DMS79 (cell line): ENCODE data around the gene MUC5B.
"Not testable (repeated sequence)": the region's sequence is repeated elsewhere in the genome, so short reads cannot be mapped to it uniquely, and the experiment has no call there.

Experiments used
- DNase-seq: peaks from one replicate; lab custom pipeline; 2025; lab: John Stamatoyannopoulos, UW

MUC5B gene

DNA sequence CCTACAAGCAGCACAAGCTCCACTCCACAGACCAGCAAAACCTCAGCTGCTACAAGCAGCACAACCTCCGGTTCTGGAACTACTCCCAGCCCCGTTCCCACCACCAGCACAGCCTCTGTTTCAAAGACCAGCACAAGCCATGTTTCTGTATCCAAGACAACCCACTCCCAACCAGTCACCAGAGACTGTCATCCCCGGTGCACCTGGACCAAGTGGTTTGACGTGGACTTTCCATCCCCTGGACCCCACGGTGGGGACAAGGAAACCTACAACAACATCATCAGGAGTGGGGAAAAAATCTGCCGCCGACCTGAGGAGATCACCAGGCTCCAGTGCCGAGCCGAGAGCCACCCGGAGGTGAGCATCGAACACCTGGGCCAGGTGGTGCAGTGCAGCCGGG is 33.0 kb upstream of the MUC5B start:
- DNase-seq: not testable (repeated sequence)

DNA sequence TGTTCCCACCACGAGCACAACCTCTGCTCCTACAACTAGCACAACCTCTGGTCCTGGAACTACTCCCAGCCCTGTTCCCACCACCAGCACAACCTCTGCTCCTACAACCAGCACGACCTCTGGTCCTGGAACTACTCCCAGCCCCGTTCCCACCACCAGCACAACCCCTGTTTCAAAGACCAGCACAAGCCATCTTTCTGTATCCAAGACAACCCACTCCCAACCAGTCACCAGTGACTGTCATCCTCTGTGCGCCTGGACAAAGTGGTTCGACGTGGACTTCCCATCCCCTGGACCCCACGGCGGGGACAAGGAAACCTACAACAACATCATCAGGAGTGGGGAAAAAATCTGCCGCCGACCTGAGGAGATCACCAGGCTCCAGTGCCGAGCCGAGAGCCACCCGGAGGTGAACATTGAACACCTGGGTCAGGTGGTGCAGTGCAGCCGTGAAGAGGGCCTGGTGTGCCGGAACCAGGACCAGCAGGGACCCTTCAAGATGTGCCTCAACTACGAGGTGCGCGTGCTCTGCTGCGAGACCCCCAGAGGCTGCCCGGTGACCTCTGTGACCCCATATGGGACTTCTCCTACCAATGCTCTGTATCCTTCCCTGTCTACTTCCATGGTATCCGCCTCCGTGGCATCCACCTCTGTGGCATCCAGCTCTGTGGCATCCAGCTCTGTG is 30.9 kb upstream of the MUC5B start:
- DNase-seq: not testable (repeated sequence)

DNA sequence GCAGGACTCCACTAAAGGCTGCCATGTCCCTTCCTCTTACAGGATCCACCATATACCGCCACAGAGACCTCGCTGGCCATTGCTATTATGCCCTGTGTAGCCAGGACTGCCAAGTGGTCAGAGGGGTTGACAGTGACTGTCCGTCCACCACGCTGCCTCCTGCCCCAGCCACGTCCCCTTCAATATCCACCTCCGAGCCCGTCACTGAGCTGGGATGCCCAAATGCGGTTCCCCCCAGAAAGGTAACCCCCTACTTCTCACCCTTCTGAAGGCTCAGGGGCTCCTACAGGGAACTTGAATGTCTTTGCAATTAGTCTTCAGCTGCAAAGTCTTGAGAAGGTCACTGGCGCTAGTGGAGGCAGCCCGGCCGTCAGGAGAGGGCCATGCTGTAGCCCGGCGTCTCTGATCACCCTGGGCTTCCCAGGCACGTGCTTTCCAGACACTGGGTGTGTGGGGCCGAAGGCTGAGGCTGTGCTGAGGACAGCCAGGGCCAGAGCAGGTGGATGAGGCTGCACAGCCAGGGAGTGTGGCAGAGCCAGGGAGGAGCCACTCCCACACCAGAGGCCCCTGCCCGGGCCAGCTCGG is 30.0 kb upstream of the MUC5B start:
- DNase-seq: no peak

DNA sequence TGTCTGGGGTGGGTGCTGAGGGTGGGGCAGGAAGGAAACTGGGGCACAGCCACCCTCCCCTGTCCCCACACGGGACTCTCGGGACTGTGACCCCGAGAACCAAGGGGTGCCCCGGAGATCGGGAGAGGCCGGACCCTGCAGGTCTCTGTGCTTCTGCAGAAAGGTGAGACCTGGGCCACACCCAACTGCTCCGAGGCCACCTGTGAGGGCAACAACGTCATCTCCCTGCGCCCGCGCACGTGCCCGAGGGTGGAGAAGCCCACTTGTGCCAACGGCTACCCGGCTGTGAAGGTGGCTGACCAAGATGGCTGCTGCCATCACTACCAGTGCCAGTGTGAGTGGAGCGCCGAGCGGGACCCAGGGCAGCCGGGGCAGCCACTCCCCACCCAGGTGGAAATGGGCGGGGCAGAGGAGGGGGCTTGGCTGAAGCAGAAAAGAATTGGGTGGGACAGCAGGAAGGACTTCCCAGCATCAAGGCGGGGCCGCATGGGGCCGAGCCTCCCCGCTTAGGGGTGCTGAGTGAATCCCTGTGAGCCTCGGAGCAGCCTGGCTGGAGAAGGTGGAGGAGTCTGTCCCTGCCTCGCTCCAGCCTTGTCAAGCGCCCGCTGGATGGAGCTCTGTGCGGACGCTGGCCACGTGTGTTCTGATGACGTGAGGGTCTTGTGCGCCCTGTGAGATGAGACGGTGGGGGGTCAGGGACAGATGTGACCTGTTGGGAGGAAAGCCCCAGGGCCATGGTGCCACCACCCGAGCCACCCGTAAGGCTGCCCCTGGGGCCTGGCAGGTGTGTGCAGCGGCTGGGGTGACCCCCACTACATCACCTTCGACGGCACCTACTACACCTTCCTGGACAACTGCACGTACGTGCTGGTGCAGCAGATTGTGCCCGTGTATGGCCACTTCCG is 29.3 kb upstream of the MUC5B start:
- no peak for DNase-seq

DNA sequence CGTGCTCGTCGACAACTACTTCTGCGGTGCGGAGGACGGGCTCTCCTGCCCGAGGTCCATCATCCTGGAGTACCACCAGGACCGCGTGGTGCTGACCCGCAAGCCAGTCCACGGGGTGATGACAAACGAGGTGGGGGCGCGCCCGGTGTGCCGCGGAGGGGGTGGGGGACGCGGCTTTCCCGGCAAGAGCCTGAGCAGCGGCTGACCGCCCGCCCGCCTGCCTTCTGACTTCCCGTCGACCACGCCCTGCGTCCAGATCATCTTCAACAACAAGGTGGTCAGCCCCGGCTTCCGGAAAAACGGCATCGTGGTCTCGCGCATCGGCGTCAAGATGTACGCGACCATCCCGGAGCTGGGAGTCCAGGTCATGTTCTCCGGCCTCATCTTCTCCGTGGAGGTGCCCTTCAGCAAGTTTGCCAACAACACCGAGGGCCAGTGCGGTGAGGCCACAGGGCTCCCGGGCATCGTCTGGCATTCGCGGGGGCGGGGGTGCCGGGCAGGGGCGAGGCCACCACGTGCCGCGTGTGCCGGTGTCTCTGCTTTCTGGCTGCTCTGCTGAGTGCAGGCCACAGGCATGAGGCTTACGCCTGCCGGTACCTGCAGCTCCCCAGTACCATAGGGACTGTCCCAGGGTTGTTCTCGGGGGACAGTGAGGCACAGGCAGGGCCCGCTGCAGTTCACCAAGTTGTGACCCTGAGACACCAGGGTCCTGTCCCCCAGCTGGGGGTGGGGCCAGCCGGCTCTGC is 28.5 kb upstream of the MUC5B start:
- no peak for DNase-seq

DNA sequence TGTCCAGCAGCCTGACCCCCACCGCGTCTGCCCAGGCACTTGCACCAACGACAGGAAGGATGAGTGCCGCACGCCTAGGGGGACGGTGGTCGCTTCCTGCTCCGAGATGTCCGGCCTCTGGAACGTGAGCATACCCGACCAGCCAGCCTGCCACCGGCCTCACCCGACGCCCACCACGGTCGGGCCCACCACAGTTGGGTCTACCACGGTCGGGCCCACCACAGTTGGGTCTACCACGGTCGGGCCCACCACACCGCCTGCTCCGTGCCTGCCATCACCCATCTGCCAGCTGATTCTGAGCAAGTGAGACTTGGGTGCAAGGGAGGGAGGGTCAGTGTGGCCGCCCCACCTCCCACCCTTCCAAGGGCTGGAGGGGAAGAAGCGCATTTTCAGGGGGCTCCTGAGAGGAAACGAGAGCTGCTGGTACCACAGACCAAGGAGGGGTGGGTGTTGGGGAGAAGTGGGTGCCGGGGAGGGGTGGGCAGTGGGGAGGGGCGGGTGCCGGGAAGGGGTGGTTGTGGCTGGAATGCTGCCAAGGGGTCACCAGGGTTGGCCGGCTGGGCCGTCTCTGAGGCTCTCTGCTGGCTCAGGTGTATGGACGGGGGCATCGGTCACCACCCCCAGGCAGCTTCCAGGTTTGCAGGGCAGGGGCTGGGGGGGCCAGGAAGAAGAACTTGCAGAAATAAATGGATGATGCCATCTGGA is 27.7 kb upstream of the MUC5B start:
- DNase-seq: no peak

DNA sequence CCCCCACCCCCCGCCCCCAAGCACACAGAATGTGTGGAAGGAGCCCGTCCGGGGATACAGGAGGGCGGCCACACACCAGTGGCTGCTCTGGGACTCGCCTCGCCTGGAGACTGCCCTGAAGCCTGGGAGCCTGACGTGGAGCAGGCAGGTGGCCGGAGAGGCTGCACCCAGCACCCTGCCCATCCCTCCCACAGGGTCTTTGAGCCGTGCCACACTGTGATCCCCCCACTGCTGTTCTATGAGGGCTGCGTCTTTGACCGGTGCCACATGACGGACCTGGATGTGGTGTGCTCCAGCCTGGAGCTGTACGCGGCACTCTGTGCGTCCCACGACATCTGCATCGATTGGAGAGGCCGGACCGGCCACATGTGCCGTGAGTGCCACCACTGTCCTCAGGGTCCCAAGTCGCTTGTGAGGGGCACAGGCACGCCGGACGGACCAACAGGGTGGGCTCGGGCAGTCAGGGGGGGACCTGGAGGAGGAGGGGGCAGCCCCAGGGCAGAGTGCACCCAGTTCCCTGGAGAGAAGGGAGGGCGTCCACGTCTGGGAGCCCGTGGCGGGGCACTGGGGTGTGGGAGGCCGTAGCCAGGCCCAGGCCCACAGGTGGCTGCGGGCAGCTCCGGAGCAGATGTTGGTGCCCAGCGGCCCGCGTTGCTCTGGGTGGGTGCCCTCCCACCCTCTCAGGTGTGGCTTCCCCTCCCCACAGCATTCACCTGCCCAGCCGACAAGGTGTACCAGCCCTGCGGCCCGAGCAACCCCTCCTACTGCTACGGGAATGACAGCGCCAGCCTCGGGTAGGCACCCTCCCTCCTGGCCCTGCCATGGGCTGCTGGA is 27.0 kb upstream of the MUC5B start:
- no peak for DNase-seq

DNA sequence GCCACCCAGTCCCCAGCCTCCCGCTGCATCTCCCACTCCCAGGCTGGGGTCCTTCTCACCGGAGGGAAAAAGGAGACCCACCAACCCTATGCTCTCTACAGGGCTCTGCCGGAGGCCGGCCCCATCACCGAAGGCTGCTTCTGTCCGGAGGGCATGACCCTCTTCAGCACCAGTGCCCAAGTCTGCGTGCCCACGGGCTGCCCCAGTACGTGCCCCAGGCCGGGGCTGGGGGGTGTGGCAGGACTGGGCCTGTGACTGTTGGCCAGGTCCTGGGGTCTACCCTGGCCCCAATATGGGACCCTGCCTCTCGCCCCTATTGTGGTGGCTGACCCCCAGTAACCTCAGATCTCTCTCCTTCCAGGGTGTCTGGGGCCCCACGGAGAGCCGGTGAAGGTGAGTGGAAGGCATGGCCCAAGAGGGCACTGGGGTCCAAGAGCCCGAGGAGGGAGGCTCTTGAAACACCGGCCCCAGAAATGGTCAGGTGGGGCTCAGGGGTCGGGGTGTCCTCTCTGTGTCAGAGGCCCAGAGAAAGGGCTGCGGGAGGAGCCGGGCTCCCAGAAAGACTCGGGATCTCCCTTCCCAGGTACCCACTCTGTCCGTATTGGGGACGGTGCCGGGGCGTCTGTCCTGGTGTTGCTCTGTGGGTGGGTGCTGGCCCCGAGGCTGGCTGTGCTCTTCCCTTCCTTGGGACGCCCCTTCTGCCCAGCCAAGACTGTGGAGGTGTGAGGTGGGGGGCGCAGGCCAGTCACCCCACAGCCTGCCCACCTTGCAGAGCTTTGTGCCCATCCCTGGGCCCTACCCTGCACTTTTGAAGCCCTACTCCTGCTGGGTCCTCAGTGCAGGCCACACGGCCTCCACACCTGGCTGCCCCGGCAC is 26.1 kb upstream of the MUC5B start:
- DNase-seq: no peak

DNA sequence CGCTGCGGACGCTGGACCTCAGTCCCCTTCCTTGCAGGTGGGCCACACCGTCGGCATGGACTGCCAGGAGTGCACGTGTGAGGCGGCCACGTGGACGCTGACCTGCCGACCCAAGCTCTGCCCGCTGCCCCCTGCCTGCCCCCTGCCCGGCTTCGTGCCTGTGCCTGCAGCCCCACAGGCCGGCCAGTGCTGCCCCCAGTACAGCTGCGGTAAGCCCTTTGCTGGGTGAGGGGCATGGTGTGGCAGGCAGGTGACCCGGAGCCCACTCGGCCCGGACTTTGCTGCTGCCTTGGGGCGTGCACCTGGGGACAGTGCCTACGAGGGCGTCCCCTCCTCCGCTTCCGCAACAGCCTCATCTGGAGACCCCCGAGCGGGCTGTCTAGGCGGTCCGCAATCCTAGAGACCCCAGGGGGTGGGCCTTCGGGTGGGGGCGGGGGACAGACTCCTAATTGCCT is 25.4 kb upstream of the MUC5B start:
- no peak for DNase-seq

DNA sequence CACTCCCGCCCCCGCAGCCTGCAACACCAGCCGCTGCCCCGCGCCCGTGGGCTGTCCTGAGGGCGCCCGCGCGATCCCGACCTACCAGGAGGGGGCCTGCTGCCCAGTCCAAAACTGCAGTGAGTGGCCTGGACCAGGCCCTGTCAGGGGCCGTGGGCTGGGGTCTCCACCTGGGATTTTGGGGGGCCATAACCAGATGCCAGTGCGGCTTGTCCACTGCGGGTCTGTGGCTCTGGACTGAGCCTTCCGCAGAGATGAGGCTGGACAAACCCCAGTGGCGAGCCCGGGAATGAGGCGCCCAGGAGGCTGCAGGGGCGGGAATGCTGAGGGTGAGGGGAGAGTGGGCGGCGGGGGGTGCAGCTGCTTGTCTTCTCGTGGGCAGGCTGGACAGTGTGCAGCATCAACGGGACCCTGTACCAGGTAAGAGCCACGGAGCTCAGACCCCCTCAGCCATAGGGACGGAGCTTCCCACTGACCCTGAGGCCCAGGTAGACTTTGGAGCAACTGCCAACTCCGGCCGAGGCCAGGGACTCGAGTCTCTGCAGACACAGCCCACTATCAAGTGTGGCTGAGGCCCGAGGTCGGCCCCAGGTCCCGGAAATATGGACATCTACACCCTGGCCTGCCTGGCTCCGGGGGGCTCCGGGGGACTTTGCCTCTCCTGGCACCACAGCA is 24.8 kb upstream of the MUC5B start:
- no peak for DNase-seq

DNA sequence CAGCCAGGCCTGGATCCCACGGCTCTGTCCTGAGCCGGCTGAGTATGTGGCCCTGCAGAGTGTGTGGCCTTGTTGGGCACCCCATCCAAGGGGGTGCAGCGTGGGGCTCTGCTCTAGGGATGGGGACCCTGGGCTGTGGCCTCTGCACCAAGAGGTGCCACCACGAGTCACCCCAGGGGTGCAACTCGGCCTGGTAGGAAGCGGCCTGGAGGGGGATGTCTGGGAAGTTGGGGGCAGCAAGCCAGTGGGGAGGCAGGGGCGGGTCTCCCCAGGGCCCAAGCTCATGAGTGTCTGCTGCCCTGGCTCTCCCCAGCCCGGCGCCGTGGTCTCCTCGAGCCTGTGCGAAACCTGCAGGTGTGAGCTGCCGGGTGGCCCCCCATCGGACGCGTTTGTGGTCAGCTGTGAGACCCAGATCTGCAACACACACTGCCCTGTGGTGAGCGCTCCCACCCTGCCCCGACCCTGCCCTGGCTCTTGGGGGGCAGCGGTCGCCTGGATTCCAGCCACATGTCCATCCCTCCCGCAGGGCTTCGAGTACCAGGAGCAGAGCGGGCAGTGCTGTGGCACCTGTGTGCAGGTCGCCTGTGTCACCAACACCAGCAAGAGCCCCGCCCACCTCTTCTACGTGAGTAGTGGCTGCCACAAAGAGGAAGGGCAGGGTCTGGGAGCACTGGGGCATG is 24.2 kb upstream of the MUC5B start:
- peak; percentile 73 for DNase-seq

DNA sequence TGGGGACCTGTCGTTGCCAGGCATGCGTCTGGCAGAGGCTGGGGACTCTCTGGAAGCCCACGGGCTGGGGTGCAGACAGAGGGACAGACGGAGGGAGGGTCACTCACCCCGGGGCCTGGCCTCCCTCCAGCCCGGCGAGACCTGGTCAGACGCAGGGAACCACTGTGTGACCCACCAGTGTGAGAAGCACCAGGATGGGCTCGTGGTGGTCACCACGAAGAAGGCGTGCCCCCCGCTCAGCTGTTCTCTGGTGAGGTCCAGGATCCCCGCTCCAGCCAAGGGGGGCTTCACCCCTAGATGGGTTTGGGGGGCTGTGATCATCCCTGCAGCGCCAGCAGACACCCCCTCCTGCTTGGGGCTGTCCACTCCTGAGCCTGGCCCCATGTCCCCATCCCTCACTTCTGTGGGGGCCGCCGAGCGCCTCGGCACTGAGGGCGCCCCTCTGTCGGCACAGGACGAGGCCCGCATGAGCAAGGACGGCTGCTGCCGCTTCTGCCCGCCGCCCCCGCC is 23.6 kb upstream of the MUC5B start:
- DNase-seq: no peak

DNA sequence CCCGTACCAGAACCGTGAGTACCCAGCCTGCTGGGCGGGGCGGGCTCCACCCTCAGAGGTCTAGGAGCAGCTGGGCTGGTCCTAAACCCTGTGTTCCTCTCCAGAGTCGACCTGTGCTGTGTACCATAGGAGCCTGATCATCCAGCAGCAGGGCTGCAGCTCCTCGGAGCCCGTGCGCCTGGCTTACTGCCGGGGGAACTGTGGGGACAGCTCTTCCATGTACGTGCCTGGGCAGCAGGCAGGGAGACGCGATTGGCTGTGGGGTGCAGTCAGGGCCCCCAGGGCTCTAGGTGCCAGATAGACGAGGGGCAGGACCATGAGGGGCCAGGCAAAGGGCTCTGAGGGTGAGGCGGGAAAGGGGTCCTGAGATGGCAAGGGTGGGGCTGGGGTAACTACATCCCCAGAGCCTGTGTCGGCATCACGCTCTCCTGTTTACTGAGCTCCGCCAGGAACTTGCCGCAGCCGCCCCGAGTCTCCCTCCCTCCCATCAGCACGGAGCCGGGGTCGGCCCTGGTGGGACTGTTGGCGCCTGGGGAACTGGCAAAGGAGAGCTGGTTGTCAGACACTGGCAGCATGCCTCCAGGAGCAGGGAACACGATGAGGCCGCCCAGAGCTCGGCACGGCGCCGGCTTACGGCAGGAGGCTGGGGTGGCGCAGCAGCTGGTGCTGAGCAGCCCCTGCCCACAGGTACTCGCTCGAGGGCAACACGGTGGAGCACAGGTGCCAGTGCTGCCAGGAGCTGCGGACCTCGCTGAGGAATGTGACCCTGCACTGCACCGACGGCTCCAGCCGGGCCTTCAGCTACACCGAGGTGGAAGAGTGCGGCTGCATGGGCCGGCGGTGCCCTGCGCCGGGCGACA is 22.9 kb upstream of the MUC5B start:
- DNase-seq: peak; percentile 21

DNA sequence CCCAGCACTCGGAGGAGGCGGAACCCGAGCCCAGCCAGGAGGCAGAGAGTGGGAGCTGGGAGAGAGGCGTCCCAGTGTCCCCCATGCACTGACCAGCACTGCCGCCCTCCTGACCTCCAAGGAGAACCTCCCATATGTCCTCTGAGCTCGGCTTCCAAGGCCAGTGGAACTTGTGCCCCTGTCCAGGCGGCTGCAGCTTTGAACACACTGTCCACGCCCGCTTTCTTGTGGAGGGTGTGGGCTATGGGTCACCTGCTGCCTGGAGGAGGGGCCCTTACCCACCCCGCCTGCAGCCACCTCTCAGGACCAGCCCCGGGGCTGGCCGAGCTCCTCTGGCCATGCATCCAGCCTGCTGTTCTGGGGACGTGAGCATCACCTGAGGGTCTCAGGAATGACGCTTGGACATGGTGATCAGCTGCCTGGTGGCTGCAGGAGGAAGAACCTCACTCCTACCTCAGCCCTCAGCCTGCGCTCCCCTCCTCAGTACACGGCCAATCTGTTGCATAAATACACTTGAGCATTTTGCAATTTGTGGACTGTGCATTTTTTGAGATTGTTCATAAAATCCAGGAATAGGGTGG is 22.2 kb upstream of the MUC5B start:
- no peak for DNase-seq

DNA sequence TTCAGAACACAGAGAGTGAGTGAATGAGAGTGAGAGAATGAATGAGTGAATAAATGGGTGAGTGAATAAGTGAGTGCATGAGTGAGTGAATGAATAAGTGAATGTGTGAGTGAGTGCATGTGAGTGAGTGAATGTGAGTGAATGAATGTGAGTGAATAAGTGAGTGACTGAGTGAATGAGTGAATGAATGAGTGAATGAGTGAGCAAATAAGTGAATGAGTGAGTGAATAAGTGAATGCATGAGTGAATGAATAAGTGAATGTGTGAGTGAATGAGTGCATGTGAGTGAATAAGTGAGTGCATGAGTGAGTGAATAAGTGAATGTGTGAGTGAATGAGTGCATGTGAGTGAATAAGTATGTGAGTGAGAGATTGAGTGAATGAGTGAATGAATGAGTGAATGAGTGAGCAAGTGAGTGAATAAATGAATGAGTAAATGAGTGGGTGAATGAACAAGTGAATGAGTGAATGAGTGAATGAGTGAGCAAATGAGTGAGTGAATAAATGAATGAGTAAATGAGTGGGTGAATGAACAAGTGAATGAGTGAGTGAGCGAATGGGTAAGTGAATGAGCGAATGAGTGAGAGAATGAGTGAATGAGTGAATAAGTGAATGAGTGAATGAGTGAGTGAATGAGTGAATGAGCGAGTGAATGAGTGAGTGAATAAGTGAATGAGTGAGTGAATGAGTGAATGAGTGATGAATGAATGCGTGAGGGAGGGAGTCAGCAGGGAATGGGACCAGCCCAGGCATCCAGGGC is 21.3 kb upstream of the MUC5B start:
- DNase-seq: no peak

DNA sequence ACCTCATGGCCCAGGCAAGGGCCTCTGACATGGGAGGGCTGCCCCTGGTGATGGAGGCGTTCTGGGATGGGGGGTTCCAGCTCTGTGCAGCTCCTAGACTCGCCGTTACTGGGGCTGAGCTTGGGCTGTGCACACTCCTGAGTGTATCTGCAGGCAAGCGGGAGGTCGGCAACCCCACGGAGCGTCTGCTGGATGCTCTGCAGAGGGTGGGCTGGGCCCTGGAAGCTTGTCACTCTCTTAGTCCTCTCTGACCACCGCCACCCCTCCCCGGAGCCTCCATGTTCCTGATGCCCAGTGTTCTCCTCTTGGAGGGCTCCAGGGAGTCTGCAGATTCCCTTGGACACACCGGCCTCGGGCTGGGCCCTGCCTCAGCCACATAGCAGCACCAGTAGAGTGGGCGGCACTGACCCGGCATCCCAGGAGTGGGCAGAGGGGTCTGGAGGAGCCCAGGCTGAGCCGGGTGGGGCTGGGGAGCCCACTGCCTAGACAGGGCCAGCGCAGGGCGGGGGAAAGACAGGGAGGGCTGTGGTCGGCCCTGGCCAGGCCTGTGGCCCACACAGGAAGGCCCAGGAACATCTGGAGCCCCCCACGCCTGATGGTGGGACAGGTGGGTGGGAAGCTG is 20.6 kb upstream of the MUC5B start:
- DNase-seq: no peak
